DMS79 treated with DMSO at 0.1 percent for 48 hours (cell line): ENCODE results near the gene OR5A1.
"Not testable (repeated sequence)": the region's sequence is repeated elsewhere in the genome, so short reads cannot be mapped to it uniquely, and the experiment has no call there.

ENCODE experiments used
- DNase-seq: peaks from one replicate; lab custom pipeline; 2025; lab: John Stamatoyannopoulos, UW

OR5A1 gene

GRCh38 chr11:59436169-59436568 lies at the start of gene OR5A1:
Gene OR5A1 (plus strand): TSS chr11:59436469. CDS start chr11:59443169, 6,700 bp downstream.
- DNase-seq, result no peak

- DNase-seq, result no peak
Measured at GRCh38 chr11:59394186-59394585, 42.1 kb upstream of the OR5A1 start.

GRCh38 chr11:59400461-59401261 lies 35.6 kb upstream of the OR5A1 start:
- DNase-seq, result no peak

- no peak for DNase-seq
Measured at GRCh38 chr11:59401262-59401552, 35.1 kb upstream of the OR5A1 start.

GRCh38 chr11:59403546-59403945 lies 32.7 kb upstream of the OR5A1 start:
- no peak for DNase-seq

GRCh38 chr11:59413646-59414045 lies 22.6 kb upstream of the OR5A1 start:
- no peak for DNase-seq

- DNase-seq, result no peak
Measured at GRCh38 chr11:59415111-59415510, 21.2 kb upstream of the OR5A1 start.

GRCh38 chr11:59416613-59417012 lies 19.7 kb upstream of the OR5A1 start:
- DNase-seq, result no peak

GRCh38 chr11:59417023-59417422 lies 19.2 kb upstream of the OR5A1 start:
- no peak for DNase-seq

- no peak for DNase-seq
Measured at GRCh38 chr11:59418156-59418555, 18.1 kb upstream of the OR5A1 start.

- DNase-seq, result no peak
Measured at GRCh38 chr11:59423835-59424234, 12.4 kb upstream of the OR5A1 start.

GRCh38 chr11:59425131-59425530 lies 11.1 kb upstream of the OR5A1 start:
- DNase-seq, result no peak

- DNase-seq, result no peak
Measured at GRCh38 chr11:59426361-59427067, 9.8 kb upstream of the OR5A1 start, which contains the start of gene OR5A2. Gene OR5A2 (minus strand): TSS chr11:59426413. CDS start chr11:59422953, 3,460 bp downstream.

- no peak for DNase-seq
Measured at GRCh38 chr11:59427068-59427382, 9.2 kb upstream of the OR5A1 start.

GRCh38 chr11:59429924-59430516 lies 6.2 kb upstream of the OR5A1 start:
- DNase-seq, result peak; percentile 3

- no peak for DNase-seq
Measured at GRCh38 chr11:59437770-59438169, 1.5 kb downstream of the OR5A1 start.

GRCh38 chr11:59445624-59446023 lies 9.4 kb downstream of the OR5A1 start:
- not testable (repeated sequence) for DNase-seq

GRCh38 chr11:59448484-59448883 lies 12.2 kb downstream of the OR5A1 start:
- DNase-seq, result no peak

GRCh38 chr11:59456661-59457060 lies 20.4 kb downstream of the OR5A1 start, which contains the start of gene OR4D6:
Gene OR4D6 (plus strand): TSS chr11:59456961. CDS start chr11:59456961, 0 bp downstream.
- DNase-seq, result no peak

- DNase-seq, result no peak
Measured at GRCh38 chr11:59459916-59460315, 23.6 kb downstream of the OR5A1 start.

GRCh38 chr11:59463190-59463641 lies 26.9 kb downstream of the OR5A1 start:
- DNase-seq, result no peak

- no peak for DNase-seq
Measured at GRCh38 chr11:59473015-59473414, 36.7 kb downstream of the OR5A1 start, which contains the start of gene OR4D10. Gene OR4D10 (plus strand): TSS chr11:59473315. CDS start chr11:59477430, 4,115 bp downstream.

- no peak for DNase-seq
Measured at GRCh38 chr11:59475176-59475575, 38.9 kb downstream of the OR5A1 start.
